Measurements from ENCODE around the gene PLOD3.
A peak's percentile ranks its signal among the peaks of the same experiment; 100 is the strongest.

The PLOD3 gene

GRCh38 chr7:101243646-101244374, 26.4 kb upstream of the PLOD3 start:
- DNase-seq (ENCODE audit: low spot score in 2 of 2) (no peak), ATAC-seq (ENCODE audit: low read depth) (no peak)
- Mint-ChIP-seq H3K4me3 (peak overlapping the region; percentile 98), H3K36me3 (peaks cover 10% of the 10 kb centered on the region), H3K27me3 (no peaks in the 10 kb centered on the region), H3K9me3 (no peaks in the 10 kb centered on the region), H3K27ac (peak overlapping the region; percentile 94), H3K4me1 (peaks cover 8% of the 10 kb centered on the region)

GRCh38 chr7:101241443-101242349, 24.3 kb upstream of the PLOD3 start:
- ATAC-seq (ENCODE audit: low read depth) (no peak), DNase-seq (ENCODE audit: low spot score in 2 of 2) (no peak)
- no peak overlapping the region for H3K27ac Mint-ChIP-seq
- peaks cover 10% of the 10 kb centered on the region for H3K36me3 Mint-ChIP-seq
- peaks cover 3% of the 10 kb centered on the region for H3K4me1 Mint-ChIP-seq
- no peak overlapping the region for H3K4me3 Mint-ChIP-seq
- no peaks in the 10 kb centered on the region for H3K27me3 Mint-ChIP-seq
- H3K9me3 Mint-ChIP-seq: no peaks in the 10 kb centered on the region

GRCh38 chr7:101241015-101241363, 23.6 kb upstream of the PLOD3 start:
- H3K9me3 Mint-ChIP-seq: no peaks in the 10 kb centered on the region
- no peak overlapping the region for H3K4me3 Mint-ChIP-seq
- H3K4me1 Mint-ChIP-seq: peaks cover 3% of the 10 kb centered on the region
- H3K27me3 Mint-ChIP-seq: no peaks in the 10 kb centered on the region
- H3K36me3 Mint-ChIP-seq: peaks cover 10% of the 10 kb centered on the region
- DNase-seq (ENCODE audit: low spot score in 2 of 2) (no peak), ATAC-seq (ENCODE audit: low read depth) (no peak)
- H3K27ac Mint-ChIP-seq: no peak overlapping the region

- Mint-ChIP-seq H3K36me3 (peaks cover 10% of the 10 kb centered on the region), H3K4me1 (peaks cover 3% of the 10 kb centered on the region), H3K27me3 (no peaks in the 10 kb centered on the region), H3K9me3 (no peaks in the 10 kb centered on the region), H3K4me3 (no peak overlapping the region), H3K27ac (no peak overlapping the region)
- no peak for DNase-seq (ENCODE audit: low spot score in 2 of 2)
- no peak for ATAC-seq (ENCODE audit: low read depth)
Measured at GRCh38 chr7:101240226-101241014, 23.0 kb upstream of the PLOD3 start.

GRCh38 chr7:101239951-101240220, 22.5 kb upstream of the PLOD3 start:
- ATAC-seq (ENCODE audit: low read depth): no peak
- Mint-ChIP-seq H3K27me3 (no peaks in the 10 kb centered on the region), H3K4me3 (no peak overlapping the region), H3K9me3 (no peaks in the 10 kb centered on the region), H3K36me3 (peaks cover 10% of the 10 kb centered on the region), H3K27ac (no peak overlapping the region), H3K4me1 (peaks cover 3% of the 10 kb centered on the region)
- DNase-seq (ENCODE audit: low spot score in 2 of 2): no peak

GRCh38 chr7:101239191-101239950, 22.0 kb upstream of the PLOD3 start:
- Mint-ChIP-seq H3K36me3 (peaks cover 10% of the 10 kb centered on the region), H3K27ac (no peak overlapping the region), H3K27me3 (no peaks in the 10 kb centered on the region), H3K4me1 (peaks cover 3% of the 10 kb centered on the region), H3K4me3 (no peak overlapping the region), H3K9me3 (no peaks in the 10 kb centered on the region)
- no peak for DNase-seq (ENCODE audit: low spot score in 2 of 2)
- ATAC-seq (ENCODE audit: low read depth): no peak

GRCh38 chr7:101238226-101239182, 21.1 kb upstream of the PLOD3 start:
- Mint-ChIP-seq H3K4me1 (no peaks in the 10 kb centered on the region), H3K27ac (no peak overlapping the region), H3K4me3 (no peak overlapping the region), H3K9me3 (no peaks in the 10 kb centered on the region), H3K36me3 (peaks cover 10% of the 10 kb centered on the region), H3K27me3 (no peaks in the 10 kb centered on the region)
- DNase-seq (ENCODE audit: low spot score in 2 of 2) (no peak), ATAC-seq (ENCODE audit: low read depth) (no peak)

- peaks cover 10% of the 10 kb centered on the region for H3K36me3 Mint-ChIP-seq
- H3K4me1 Mint-ChIP-seq: no peaks in the 10 kb centered on the region
- ATAC-seq (ENCODE audit: low read depth) (no peak), DNase-seq (ENCODE audit: low spot score in 2 of 2) (no peak)
- no peaks in the 10 kb centered on the region for H3K9me3 Mint-ChIP-seq
- H3K4me3 Mint-ChIP-seq: no peak within 1 kb of the TSS
- H3K27ac Mint-ChIP-seq: no peak within 1 kb of the TSS
- no peaks in the 10 kb centered on the region for H3K27me3 Mint-ChIP-seq
Measured at GRCh38 chr7:101237206-101238067, 20.1 kb upstream of the PLOD3 start, which contains the start of gene CLDN15. Gene CLDN15, minus strand, starts transcription at chr7:101237802. Its CDS starts 221 bp downstream, at chr7:101237581.

- no peaks in the 10 kb centered on the region for H3K9me3 Mint-ChIP-seq
- peaks cover 10% of the 10 kb centered on the region for H3K36me3 Mint-ChIP-seq
- no peak overlapping the region for H3K4me3 Mint-ChIP-seq
- H3K27me3 Mint-ChIP-seq: no peaks in the 10 kb centered on the region
- ATAC-seq (ENCODE audit: low read depth) (no peak), DNase-seq (ENCODE audit: low spot score in 2 of 2) (no peak)
- H3K27ac Mint-ChIP-seq: no peak overlapping the region
- H3K4me1 Mint-ChIP-seq: no peaks in the 10 kb centered on the region
Measured at GRCh38 chr7:101236292-101236835, 19.0 kb upstream of the PLOD3 start.

- H3K9me3 Mint-ChIP-seq: no peaks in the 10 kb centered on the region
- ATAC-seq (ENCODE audit: low read depth): no peak
- H3K4me1 Mint-ChIP-seq: peaks cover 2% of the 10 kb centered on the region
- H3K36me3 Mint-ChIP-seq: peaks cover 10% of the 10 kb centered on the region
- no peak overlapping the region for H3K27ac Mint-ChIP-seq
- no peak for DNase-seq (ENCODE audit: low spot score in 2 of 2)
- H3K27me3 Mint-ChIP-seq: no peaks in the 10 kb centered on the region
- no peak overlapping the region for H3K4me3 Mint-ChIP-seq
Measured at GRCh38 chr7:101235522-101235921, 18.1 kb upstream of the PLOD3 start.

GRCh38 chr7:101235050-101235449, 17.7 kb upstream of the PLOD3 start:
- Mint-ChIP-seq H3K4me1 (peaks cover 2% of the 10 kb centered on the region), H3K27ac (no peak overlapping the region), H3K9me3 (no peaks in the 10 kb centered on the region), H3K27me3 (no peaks in the 10 kb centered on the region), H3K36me3 (peaks cover 10% of the 10 kb centered on the region), H3K4me3 (no peak overlapping the region)
- DNase-seq (ENCODE audit: low spot score in 2 of 2) (no peak), ATAC-seq (ENCODE audit: low read depth) (no peak)

- H3K27ac Mint-ChIP-seq: no peak overlapping the region
- no peaks in the 10 kb centered on the region for H3K27me3 Mint-ChIP-seq
- ATAC-seq (ENCODE audit: low read depth) (no peak), DNase-seq (ENCODE audit: low spot score in 2 of 2) (no peak)
- H3K4me1 Mint-ChIP-seq: peaks cover 2% of the 10 kb centered on the region
- H3K4me3 Mint-ChIP-seq: no peak overlapping the region
- H3K9me3 Mint-ChIP-seq: no peaks in the 10 kb centered on the region
- H3K36me3 Mint-ChIP-seq: peaks cover 10% of the 10 kb centered on the region
Measured at GRCh38 chr7:101234636-101235035, 17.3 kb upstream of the PLOD3 start.

Data from memory B cell (primary cell).